GM15510 (cell line): ENCODE results near the gene BHLHE41.

Source experiments
- POLR2A ChIP-seq: IDR thresholded peaks from 3 replicates; pipeline ENCODE4 v1.6.1; 2011; ENCODE audit warnings: borderline replicate concordance; ENCODE audit not compliant: insufficient read length; ENCODE audit errors: extremely low read depth

Gene BHLHE41

GRCh38 chr12:26113181-26113654 lies 11.6 kb downstream of the BHLHE41 start:
- no peak for TF ChIP-seq POLR2A

- no peak for TF ChIP-seq POLR2A
These were observed 12.1 kb downstream of the BHLHE41 start for GRCh38 chr12:26112703-26113147.

DNA sequence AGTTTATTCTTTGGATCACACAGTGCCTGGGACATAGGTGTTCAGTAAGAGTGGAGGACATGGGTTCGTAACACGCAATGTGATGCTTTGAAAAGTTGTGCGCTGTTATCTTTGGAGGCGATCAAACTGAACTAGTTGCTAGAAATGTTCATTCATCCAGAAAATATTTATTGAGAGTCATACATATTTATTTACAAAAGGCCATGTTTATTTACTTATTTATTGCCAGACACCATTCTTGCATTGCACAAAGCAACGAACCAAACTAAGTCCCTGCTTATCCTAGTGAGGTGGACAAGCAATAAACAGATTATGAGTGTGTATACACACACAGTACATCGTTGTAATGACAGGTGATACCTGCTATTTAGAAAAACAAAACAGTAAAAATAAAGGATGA lies 12.6 kb downstream of the BHLHE41 start:
- no peak for TF ChIP-seq POLR2A

DNA sequence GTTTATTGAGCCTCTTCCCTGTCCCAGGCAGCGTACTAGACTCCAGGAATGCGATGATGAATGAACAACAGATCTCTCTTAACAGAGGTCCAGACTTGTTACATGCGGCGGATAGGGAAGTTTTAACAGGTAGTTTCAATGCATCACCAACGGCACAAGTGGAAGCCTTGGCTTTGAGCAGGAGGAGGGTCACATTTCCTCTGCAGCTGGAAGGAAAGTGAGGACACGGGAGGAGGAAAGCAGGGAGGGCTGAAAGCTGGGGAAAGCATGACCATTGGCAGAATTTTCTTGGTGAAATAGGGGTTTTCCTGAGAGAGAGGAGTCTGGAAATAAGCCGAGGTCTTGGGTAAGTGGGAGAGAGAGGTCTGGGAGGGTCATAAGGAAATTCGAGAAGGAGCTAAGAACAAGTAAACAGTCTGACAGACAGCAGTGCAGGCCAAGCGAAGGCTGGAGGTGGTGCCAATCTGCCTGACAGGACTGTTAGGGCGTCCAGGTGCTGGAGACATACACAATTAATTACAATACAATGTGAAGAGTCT lies 15.4 kb downstream of the BHLHE41 start:
- TF ChIP-seq POLR2A: no peak

- TF ChIP-seq POLR2A: no peak
These were observed 15.9 kb downstream of the BHLHE41 start for GRCh38 chr12:26108915-26109314.

DNA sequence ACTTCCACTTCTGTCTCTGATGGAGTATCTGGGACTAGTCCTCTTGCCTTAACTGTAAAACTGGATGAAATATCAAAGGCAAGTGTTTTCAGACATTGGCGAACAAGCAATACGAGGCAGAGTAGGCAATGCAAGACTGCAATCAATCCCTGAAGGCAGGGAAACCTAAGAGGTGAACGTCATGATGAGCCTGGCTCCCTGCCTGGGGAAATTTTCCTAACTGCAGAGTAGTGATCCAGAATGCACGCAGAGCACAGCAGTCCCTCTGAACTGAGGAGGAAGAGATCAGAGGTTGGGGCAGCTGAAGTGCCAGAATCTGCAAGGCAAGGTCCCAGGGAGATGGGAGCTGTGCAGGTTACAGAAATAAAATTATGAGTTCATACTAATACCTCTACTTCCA lies 18.5 kb downstream of the BHLHE41 start:
- TF ChIP-seq POLR2A: no peak

- no peak for TF ChIP-seq POLR2A
These were observed 21.9 kb downstream of the BHLHE41 start for GRCh38 chr12:26102953-26103352.

- TF ChIP-seq POLR2A: no peak
These were observed 23.1 kb downstream of the BHLHE41 start for GRCh38 chr12:26101763-26102162.

DNA sequence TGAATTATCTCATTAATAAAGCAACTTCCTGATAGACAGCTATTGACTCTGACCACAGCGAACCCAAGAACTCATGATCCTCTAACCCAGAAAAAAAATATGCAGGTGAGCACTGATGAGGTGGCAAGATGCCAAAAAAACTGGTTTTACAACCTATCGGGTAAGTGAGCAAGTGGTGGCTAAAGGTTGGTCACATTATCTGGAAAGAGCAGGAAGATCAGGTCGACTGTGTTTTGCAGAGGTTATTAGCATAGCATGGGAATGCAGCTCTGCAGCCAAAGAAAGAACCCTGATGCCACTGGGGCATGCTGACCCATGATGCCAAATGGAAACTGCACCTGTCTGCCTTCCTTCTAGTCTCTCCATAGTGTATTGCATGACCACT lies 23.5 kb downstream of the BHLHE41 start:
- no peak for TF ChIP-seq POLR2A

- no peak for TF ChIP-seq POLR2A
These were observed 24.0 kb downstream of the BHLHE41 start for GRCh38 chr12:26100666-26101349.

GRCh38 chr12:26097046-26097878 lies 27.6 kb downstream of the BHLHE41 start:
- TF ChIP-seq POLR2A: no peak

GRCh38 chr12:26096036-26096435 lies 28.8 kb downstream of the BHLHE41 start:
- no peak for TF ChIP-seq POLR2A

- no peak for TF ChIP-seq POLR2A
These were observed 29.7 kb downstream of the BHLHE41 start for GRCh38 chr12:26095186-26095585.

- TF ChIP-seq POLR2A: no peak
These were observed 32.3 kb downstream of the BHLHE41 start for GRCh38 chr12:26092346-26093105.

DNA sequence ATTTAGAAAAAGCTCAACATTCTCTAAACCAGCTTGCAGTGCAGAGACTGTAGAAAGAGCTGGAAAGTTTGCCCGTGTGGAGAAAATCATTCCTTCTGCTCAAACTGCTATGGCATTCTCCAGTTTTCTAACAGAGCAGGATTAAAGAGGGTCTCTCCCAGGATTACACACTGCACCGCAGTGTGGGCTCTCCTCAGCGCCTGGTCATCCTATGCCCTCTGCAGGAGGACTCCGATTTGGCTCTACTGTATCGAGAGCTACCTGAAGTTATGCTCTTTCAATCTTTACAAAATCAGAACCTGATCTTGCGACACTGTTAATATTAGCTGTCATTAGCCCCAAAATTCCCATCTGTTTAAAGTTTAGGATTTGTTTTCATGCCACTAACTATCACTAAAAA lies 33.0 kb downstream of the BHLHE41 start:
- TF ChIP-seq POLR2A: no peak
